Stomach (tissue), 4 donors: ENCODE results near the gene TSC1.

Experiments used
- CTCF ChIP-seq, 7 experiments: fragments of 450-650 bp in 4 of 7; fragments of 200-600 bp in 3 of 7; sonication (generic) in 3 of 7; IDR thresholded peaks; one replicate each; pipeline ENCODE4 v1.5.1; 2016 to 2019; ENCODE audit warnings: antibody characterized with exemption in 7 of 7, control low read depth in 2 of 7, mild to moderate bottlenecking in 1 of 7
- EP300 ChIP-seq: sonication (generic); formaldehyde crosslinking; IDR thresholded peaks from one replicate; pipeline ENCODE4 v1.6.1; 2017; ENCODE audit warnings: antibody characterized with exemption
- POLR2A ChIP-seq, 4 donors: fragments of 450-650 bp; IDR thresholded peaks; one replicate each; pipeline ENCODE4 v1.6.1; 2016; ENCODE audit warnings: antibody characterized with exemption in 4 of 4, control low read depth in 2 of 4, mild to moderate bottlenecking in 1 of 4, moderate library complexity in 1 of 4

GRCh38 chr9:132896264-132896663 is 48.2 kb downstream of the TSC1 start:
- TF ChIP-seq POLR2A (IDR thresholded peaks at IDR 0.05) (no peak), CTCF (IDR thresholded peaks at IDR 0.05) (no peak), EP300 (no peak)
